HG03354 (cell line): ENCODE results near the gene TMEM203.
"Not testable (repeated sequence)": the region's sequence is repeated elsewhere in the genome, so short reads cannot be mapped to it uniquely, and the experiment has no call there.

Experiments used
- ATAC-seq: cut with Tn5 transposase; IDR thresholded peaks from one replicate; pipeline ENCODE4 v1.9.1; 2021; ENCODE audit warnings: mild to moderate bottlenecking; ENCODE audit not compliant: unreplicated experiment, poor library complexity, severe bottlenecking

TMEM203 gene

GRCh38 chr9:137242269-137243203 is 37.1 kb upstream of the TMEM203 start:
- ATAC-seq = no peak

- peak; percentile 1 for ATAC-seq
Observed at GRCh38 chr9:137241490-137242268, 36.2 kb upstream of the TMEM203 start.

- ATAC-seq = peak; percentile 77
Observed at GRCh38 chr9:137240841-137241489, 35.5 kb upstream of the TMEM203 start, which contains the start of gene TUBB4B. Gene TUBB4B, plus strand, starts transcription at chr9:137241287. Its CDS starts 74 bp downstream, at chr9:137241361.

GRCh38 chr9:137240318-137240840 is 34.9 kb upstream of the TMEM203 start:
- ATAC-seq = peak; percentile 33

GRCh38 chr9:137239541-137240200 is 34.2 kb upstream of the TMEM203 start:
- not testable (repeated sequence) for ATAC-seq

GRCh38 chr9:137237759-137238726 is 32.6 kb upstream of the TMEM203 start:
- no peak for ATAC-seq

GRCh38 chr9:137236936-137237421 is 31.5 kb upstream of the TMEM203 start:
- ATAC-seq = no peak

GRCh38 chr9:137236238-137236935 is 30.9 kb upstream of the TMEM203 start:
- ATAC-seq = peak; percentile 25

- no peak for ATAC-seq
Observed at GRCh38 chr9:137235424-137236237, 30.2 kb upstream of the TMEM203 start.

GRCh38 chr9:137234758-137235423 is 29.4 kb upstream of the TMEM203 start:
- no peak for ATAC-seq

- no peak for ATAC-seq
Observed at GRCh38 chr9:137234055-137234697, 28.7 kb upstream of the TMEM203 start.

GRCh38 chr9:137233143-137233980 is 27.9 kb upstream of the TMEM203 start:
- ATAC-seq = no peak

- ATAC-seq = no peak
Observed at GRCh38 chr9:137232510-137232909, 27.1 kb upstream of the TMEM203 start.

- ATAC-seq = no peak
Observed at GRCh38 chr9:137232101-137232500, 26.7 kb upstream of the TMEM203 start.
